Heart right ventricle (tissue), 16 donors: ENCODE measurements around the gene RAB11B. TPM values are rescaled to one million over a fixed set of nuclear protein-coding genes. Genes with fewer than 3 reads are reported as not detected.
"Not testable (repeated sequence)": the region's sequence is repeated elsewhere in the genome, so short reads cannot be mapped to it uniquely, and the experiment has no call there.

Experiments
- ATAC-seq, 8 donors: fragments of 200-7000 bp; cut with Tn5 transposase; one replicate each; pipeline ENCODE4 v1.9.1; 2020; ENCODE audit warnings: mild to moderate bottlenecking in 8 of 8, moderate library complexity in 8 of 8, moderate number of reproducible peaks in 1 of 8
- DNase-seq, 2 donors: peaks; one replicate each; pipeline ENCODE4 v3.0.0-alpha.2; 2020
- H3K27ac ChIP-seq, 10 donors: fragments of 200-600 bp; sonication (generic) in 2 of 10; one replicate each; pipeline versions ENCODE4 v1.5.0 to v1.8.0; 2020 to 2022; ENCODE audit warnings: mild to moderate bottlenecking in 3 of 10
- H3K27me3 ChIP-seq, 7 donors: fragments of 200-600 bp; one replicate each; pipeline ENCODE4 v1.8.0; 2021 to 2022; ENCODE audit warnings: mild to moderate bottlenecking in 2 of 7
- H3K36me3 ChIP-seq, 9 donors: fragments of 200-600 bp; sonication (generic) in 1 of 9; one replicate each; pipeline versions ENCODE4 v1.5.0 to v1.8.0; 2020 to 2022; ENCODE audit warnings: mild to moderate bottlenecking in 2 of 9
- H3K4me1 ChIP-seq, 9 donors: fragments of 200-600 bp; sonication (generic) in 1 of 9; one replicate each; pipeline versions ENCODE4 v1.5.0 to v1.8.0; 2020 to 2022; ENCODE audit warnings: mild to moderate bottlenecking in 4 of 9
- H3K4me3 ChIP-seq, 10 donors: fragments of 200-600 bp; sonication (generic) in 2 of 10; one replicate each; pipeline versions ENCODE4 v1.5.0 to v1.8.0; 2020 to 2022; ENCODE audit warnings: mild to moderate bottlenecking in 7 of 10, moderate library complexity in 2 of 10
- H3K9me3 ChIP-seq, 11 donors: fragments of 200-600 bp in 10 of 11; sonication (generic) in 2 of 11; one replicate each; pipeline versions ENCODE4 v1.5.0 to v1.8.0; 2013 to 2022; ENCODE audit warnings: mild to moderate bottlenecking in 2 of 11, control low read depth in 1 of 11, moderate library complexity in 1 of 11
- CTCF ChIP-seq, 9 donors: fragments of 200-600 bp; sonication (generic) in 2 of 9; IDR thresholded peaks; one replicate each; pipeline versions ENCODE4 v1.5.0 to v1.8.0; 2021 to 2022; ENCODE audit warnings: antibody characterized with exemption in 9 of 9, mild to moderate bottlenecking in 5 of 9, moderate library complexity in 1 of 9
- WGBS, 2 donors: extraction: QIAGEN DNeasy Blood & Tissue Kit; methylation state at CpG; one replicate each; pipeline ENCODE4 v1.1.7; 2013; ENCODE audit warnings: inconsistent platforms in 1 of 2; 5-methylcytosine and 5-hydroxymethylcytosine counted together
- intact Hi-C, 10 donors: fragments of 100-400 bp; cut with DNase I; formaldehyde crosslinking; loops; one replicate each; pipeline versions ENCODE4 v1.11.1 to v1.14.2; 2022
- polyA plus RNA-seq, 2 donors: library from polyadenylated mRNA; stranded (reverse); fragments of 200-250 nt; gene quantifications; one replicate each; pipeline ENCODE4 v1.2.3, GENCODE V29; 2013
- total RNA-seq, 10 donors: library from RNA; stranded (reverse); fragmentation: NEBNext Ultra II Directional in 3 of 10; extraction: Animal tissue kit (Norgen Biotek cat#: 25700) in 3 of 10; gene quantifications; one replicate each; pipeline versions ENCODE4 v1.2.1 to v1.2.4, GENCODE V29; 2021 to 2023
- donor health status: Arrhythmogenic right ventricular cardiomyopathy.
- donor health status: ischemic (EF 13 %, LVEDD 7.1; RV severe dilation, severe dysfunction).
- donor health status: healthy with polysubstance abuse.
- donor health status: DM: no; HTN: yes; CAD: no.
- donor health status: DM: no; HTN: no; CAD: no.
- donor health status: ischemic (EF 25% LVEDD 6.9; RV normal size, moderate dysfunction).
- donor health status: ischemic (EF 25% LVEDD 5.7; RV mildly dilated, moderate dysfunction).
- donor health status: healthy.
- donor health status: DM: yes; HTN: yes; CAD: no.
- donor health status: Ischemic cardiomyopathy.
- donor health status: ischemic (EF 35%, LVEDD 5.7; RV mildly dilated, moderate dysfunction).
- donor health status: nonischemic (EF 11% LVEDD 7.7; RV severe dilation, severe dysfunction).
- donor health status: DM: yes; HTN: yes; CAD: no.
- donor health status: PGD.
- donor health status: ischemic (EF 29% LVEDD 5.4; RV normal size, mild dysfunction).
- donor health status: nonischemic (EF 23%, LVEDD 6.1; RV moderate dilation, normal function).

Gene RAB11B
- total and polyA plus RNA-seq, 12 donors, result 111 to 178 (median 156) TPM

GRCh38 chr19:8404391-8405151, 14.4 kb downstream of the RAB11B start:
- Histone ChIP-seq H3K4me3 (no peak overlapping the region), H3K27me3 (no peaks in the 10 kb centered on the region), H3K4me1 (peaks cover 0 to 12% (median 8%) of the 10 kb centered on the region in 9 donors), H3K27ac (peak overlapping the region in 7 of 10 donors; percentile 5 to 75 (median 47)), H3K9me3 (no peaks in the 10 kb centered on the region), H3K36me3 (peaks cover 2 to 64% (median 40%) of the 10 kb centered on the region in 9 donors)
- TF ChIP-seq CTCF (IDR thresholded peaks at IDR 0.05), result no peak
- DNase-seq (no peak), ATAC-seq (peak in 7 of 8 donors; percentile 30 to 71 (median 65))
- 76% methylated on average over 18 of the region's 18 CpGs for WGBS, 2 donors
- intact Hi-C loops, result loop anchor here in 1 of 10 donors (10.0 kb wide), 1 partner anchor 50 kb away; no protein-coding TSS in a partner anchor

- peaks cover 4 to 39% (median 21%) of the 10 kb centered on the region in 9 donors for H3K4me1 ChIP-seq
- WGBS, 2 donors, result 86 to 87% methylated on average over 13 of the region's 13 CpGs
These were observed 20.6 kb downstream of the RAB11B start for GRCh38 chr19:8410718-8411117.

GRCh38 chr19:8412783-8413628, 22.8 kb downstream of the RAB11B start, which contains the start of gene MARCHF2:
TSS of gene MARCHF2 (plus strand) at chr19:8413305. CDS start at chr19:8421841, 8,536 bp downstream.
- DNase-seq, result peak; percentile 95 to 97
- H3K4me3 ChIP-seq, result peak within 1 kb of the TSS; percentile 40 to 100 (median 93)
- ATAC-seq, result peak; percentile 98 to 100 (median 99)
- H3K27ac ChIP-seq, result peak within 1 kb of the TSS; percentile 83 to 96 (median 92)
- intact Hi-C loops, result loop anchor here in 7 of 10 donors (2.0 to 10.0 kb wide), 6 partner anchors 32 to 94 kb away; partner anchors contain the start of genes HNRNPM (in 1 of the 7) and PRAM1 (in 1 of the 7)
- no peaks in the 10 kb centered on the region for H3K9me3 ChIP-seq
- H3K27me3 ChIP-seq, result no peaks in the 10 kb centered on the region
- no peaks in the 10 kb centered on the region for H3K36me3 ChIP-seq
- TF ChIP-seq CTCF (IDR thresholded peaks at IDR 0.05), result peak; percentile 41 to 92 (median 73)
- H3K4me1 ChIP-seq, result peaks cover 5 to 62% (median 39%) of the 10 kb centered on the region in 9 donors
- WGBS, 2 donors, result 5% methylated on average over 83 to 89 of the region's 89 CpGs

More at GRCh38 chr19:8410718-8411117, 20.6 kb downstream of the RAB11B start:
- intact Hi-C loops, result loop anchor here in 7 of 10 donors (2.0 to 10.0 kb wide), 6 partner anchors 16 to 97 kb away; partner anchors contain the start of gene PRAM1 (in 1 of the 7)
- not testable (repeated sequence) for H3K27me3 ChIP-seq, H3K36me3 ChIP-seq, ATAC-seq, H3K9me3 ChIP-seq, DNase-seq, H3K4me3 ChIP-seq
- H3K27ac ChIP-seq, result peak overlapping the region in 2 of 10 donors; percentile 0 to 15

- Histone ChIP-seq H3K36me3 (peaks cover 0 to 3% (median 0%) of the 10 kb centered on the region in 9 donors), H3K9me3 (no peaks in the 10 kb centered on the region), H3K27me3 (no peaks in the 10 kb centered on the region), H3K4me1 (peaks cover 10 to 68% (median 43%) of the 10 kb centered on the region in 9 donors), H3K4me3 (peak overlapping the region; percentile 40 to 100 (median 93)), H3K27ac (peak overlapping the region; percentile 83 to 96 (median 92))
- DNase-seq (no peak), ATAC-seq (no peak)
- intact Hi-C loops, result loop anchor here in 7 of 10 donors (2.0 to 10.0 kb wide), 6 partner anchors 31 to 94 kb away; partner anchors contain the start of genes HNRNPM (in 1 of the 7) and PRAM1 (in 1 of the 7)
- no peak for TF ChIP-seq CTCF (IDR thresholded peaks at IDR 0.05)
- 17 to 20% methylated on average over 3 of the region's 3 CpGs for WGBS, 2 donors
These were observed 23.5 kb downstream of the RAB11B start for GRCh38 chr19:8413629-8413995.
